HG03066 (cell line): ENCODE measurements around the gene SYT11.
"Not testable (repeated sequence)": the region's sequence is repeated elsewhere in the genome, so short reads cannot be mapped to it uniquely, and the experiment has no call there.

Source experiments
- ATAC-seq: cut with Tn5 transposase; IDR thresholded peaks from one replicate; pipeline ENCODE4 v1.9.1; 2021; ENCODE audit warnings: low read depth; ENCODE audit not compliant: unreplicated experiment

SYT11 gene, protein sequence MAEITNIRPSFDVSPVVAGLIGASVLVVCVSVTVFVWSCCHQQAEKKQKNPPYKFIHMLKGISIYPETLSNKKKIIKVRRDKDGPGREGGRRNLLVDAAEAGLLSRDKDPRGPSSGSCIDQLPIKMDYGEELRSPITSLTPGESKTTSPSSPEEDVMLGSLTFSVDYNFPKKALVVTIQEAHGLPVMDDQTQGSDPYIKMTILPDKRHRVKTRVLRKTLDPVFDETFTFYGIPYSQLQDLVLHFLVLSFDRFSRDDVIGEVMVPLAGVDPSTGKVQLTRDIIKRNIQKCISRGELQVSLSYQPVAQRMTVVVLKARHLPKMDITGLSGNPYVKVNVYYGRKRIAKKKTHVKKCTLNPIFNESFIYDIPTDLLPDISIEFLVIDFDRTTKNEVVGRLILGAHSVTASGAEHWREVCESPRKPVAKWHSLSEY

GRCh38 chr1:155859234-155859829 is at the start of gene SYT11:
TSS of gene SYT11 (plus strand) at chr1:155859567. CDS start at chr1:155859762, 195 bp downstream.
- peak; percentile 70 for ATAC-seq

DNA sequence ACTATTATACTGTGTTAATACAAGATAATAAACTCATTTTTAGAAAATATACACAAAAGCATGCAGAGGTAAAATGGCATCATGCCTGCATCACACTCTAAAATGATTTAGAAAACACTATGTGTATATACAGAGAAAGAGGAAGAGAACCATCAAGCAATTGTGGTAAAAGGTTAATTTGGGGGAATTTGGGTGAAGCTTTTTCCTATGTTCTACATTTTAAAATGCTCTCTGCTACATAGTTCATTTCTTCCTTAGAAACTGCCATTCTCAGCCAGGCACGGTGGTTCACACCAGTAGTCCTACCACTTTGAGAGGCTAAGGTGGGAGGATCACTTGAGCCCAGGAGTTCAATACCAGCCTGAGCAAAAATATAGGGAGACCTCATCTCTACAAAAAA is 46.5 kb upstream of the SYT11 start:
- ATAC-seq: no peak

- no peak for ATAC-seq
Measured at GRCh38 chr1:155813672-155814071, 45.7 kb upstream of the SYT11 start.

DNA sequence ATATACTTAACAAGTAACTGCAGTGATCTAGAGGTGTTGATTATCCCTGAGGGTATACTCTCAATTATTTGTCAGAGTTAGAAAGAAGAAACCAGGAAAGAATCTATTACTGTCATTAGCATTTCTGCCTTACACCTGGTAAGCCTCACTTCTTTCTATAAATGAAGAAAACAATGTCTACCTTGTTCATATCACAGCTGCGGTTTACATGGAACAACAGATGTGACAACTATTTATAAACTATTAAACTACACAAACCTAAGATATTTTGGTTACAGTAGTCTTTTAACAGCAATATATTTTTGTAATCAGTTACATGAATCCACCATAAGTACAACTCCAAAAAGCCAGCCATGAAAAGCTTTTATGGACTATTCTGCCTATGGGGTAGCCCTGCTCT is 43.0 kb upstream of the SYT11 start:
- no peak for ATAC-seq

DNA sequence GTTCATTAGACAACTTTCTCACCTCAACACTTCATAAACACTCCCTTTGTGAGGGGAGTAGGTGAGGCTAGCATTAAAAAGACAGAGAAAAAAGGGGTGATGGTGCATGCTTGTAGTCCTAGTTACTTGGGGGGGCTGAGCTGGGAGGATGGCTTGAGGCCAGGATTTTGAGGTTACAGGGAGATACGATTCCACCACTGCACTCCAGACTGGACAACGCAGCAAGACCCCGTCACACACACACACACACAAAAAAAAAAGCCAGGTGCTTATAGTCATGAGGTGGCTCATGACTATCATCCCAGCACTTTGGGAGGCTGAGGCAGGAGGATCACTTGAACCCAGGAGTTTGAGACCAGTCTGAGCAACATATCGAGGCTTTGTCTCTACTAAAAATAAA is 31.9 kb upstream of the SYT11 start:
- ATAC-seq: no peak

DNA sequence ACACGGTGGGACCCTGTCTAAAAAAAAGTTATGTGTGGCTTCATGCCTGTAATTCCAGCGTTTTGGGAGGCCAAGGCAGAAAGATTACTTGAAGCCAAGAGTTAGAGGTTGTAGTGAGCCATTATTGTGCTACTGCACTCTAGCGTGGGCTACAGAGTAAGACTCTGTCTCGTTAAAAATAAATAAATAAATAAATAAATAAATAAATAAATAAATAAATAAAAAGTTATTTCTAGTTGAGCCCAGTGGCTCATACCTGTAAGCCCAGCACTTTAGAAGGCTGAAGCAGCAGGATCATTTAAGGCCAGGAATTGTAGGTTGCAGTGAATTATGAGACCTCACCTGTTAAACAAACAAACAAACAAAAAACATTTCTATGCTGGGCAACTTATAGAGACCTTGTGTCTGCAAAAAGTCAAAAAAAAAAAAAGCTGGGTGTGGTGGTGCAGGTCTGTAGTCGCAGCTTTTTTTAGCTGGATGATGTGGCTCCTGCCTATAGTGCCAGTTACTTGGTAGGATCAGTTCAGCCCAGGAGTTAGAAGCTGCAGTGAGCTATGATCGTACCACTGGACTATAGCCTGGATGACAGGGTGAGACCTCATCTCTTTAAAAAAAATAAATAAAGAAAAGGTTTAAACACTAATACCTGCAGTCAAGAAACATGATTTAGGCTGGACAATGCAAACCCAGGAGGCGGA is 27.9 kb upstream of the SYT11 start:
- ATAC-seq: no peak

DNA sequence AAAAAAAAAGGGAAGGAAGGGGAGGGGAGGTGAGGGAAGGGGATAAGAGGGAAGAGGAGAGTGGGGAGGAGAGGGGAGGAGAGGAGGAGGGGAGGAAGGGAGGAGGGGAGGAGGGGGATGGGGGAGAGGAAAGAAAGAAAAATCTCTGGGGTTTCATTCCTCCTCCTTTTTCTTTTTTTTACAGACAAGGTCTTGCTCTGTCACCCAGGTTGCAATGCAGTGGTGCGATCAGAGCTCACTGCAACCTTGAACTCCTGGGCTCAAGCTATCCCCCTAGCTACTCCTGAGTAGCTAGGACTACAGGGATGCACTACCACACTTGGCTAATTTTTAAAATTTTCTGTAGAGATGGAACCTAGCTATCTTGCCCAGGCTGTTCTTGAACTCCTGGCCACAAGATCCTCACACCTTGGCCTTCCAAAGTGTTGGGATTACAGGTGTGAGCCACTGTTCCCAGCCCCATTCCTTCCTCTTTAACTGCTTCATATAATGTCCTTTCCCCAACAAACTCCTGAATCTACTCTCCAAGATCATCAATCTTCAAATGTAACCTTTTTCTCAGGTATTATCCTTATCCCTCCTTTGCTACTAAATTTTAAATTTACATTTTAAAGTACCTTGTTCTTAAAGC is 25.6 kb upstream of the SYT11 start:
- no peak for ATAC-seq

GRCh38 chr1:155834296-155834926 is 25.0 kb upstream of the SYT11 start:
- ATAC-seq: no peak

DNA sequence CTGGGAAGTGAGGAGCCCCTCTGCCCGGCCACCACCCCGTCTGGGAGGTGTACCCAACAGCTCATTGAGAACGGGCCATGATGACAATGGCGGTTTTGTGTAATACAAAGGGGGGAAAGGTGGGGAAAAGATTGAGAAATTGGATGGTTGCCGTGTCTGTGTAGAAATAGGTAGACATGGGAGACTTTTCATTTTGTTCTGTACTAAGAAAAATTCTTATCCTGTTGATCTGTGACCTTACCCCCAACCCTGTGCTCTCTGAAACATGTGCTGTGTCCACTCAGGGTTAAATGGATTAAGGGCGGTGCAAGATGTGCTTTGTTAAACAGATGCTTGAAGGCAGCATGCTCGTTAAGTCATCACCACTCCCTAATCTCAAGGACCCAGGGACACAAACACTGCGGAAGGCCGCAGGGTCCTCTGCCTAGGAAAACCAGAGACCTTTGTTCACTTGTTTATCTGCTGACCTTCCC is 24.4 kb upstream of the SYT11 start:
- not testable (repeated sequence) for ATAC-seq

DNA sequence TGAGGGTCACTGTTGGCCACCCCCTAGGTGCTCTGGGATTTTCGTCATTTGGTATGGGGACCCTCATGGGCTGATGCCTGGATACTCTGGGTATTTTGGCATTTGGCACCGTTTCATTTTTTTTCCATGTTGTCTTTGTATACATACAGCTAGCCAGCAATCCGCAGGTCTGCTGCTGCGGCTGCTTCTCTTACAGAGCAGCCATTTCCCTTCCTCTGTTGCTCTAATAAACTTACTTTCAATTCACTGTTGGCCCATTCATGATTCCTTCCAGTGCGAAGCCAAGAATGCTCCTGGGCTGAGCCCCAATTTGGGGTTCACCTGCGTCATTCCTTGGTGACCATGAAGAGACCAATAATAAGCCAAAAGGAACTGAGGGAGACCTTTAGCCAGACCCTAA is 23.8 kb upstream of the SYT11 start:
- ATAC-seq: no peak

- no peak for ATAC-seq
Measured at GRCh38 chr1:155840386-155840785, 19.0 kb upstream of the SYT11 start.

GRCh38 chr1:155844860-155845421 is 14.4 kb upstream of the SYT11 start:
- ATAC-seq: no peak

- ATAC-seq: no peak
Measured at GRCh38 chr1:155847823-155848529, 11.4 kb upstream of the SYT11 start.

GRCh38 chr1:155850345-155850744 is 9.0 kb upstream of the SYT11 start:
- ATAC-seq: no peak

DNA sequence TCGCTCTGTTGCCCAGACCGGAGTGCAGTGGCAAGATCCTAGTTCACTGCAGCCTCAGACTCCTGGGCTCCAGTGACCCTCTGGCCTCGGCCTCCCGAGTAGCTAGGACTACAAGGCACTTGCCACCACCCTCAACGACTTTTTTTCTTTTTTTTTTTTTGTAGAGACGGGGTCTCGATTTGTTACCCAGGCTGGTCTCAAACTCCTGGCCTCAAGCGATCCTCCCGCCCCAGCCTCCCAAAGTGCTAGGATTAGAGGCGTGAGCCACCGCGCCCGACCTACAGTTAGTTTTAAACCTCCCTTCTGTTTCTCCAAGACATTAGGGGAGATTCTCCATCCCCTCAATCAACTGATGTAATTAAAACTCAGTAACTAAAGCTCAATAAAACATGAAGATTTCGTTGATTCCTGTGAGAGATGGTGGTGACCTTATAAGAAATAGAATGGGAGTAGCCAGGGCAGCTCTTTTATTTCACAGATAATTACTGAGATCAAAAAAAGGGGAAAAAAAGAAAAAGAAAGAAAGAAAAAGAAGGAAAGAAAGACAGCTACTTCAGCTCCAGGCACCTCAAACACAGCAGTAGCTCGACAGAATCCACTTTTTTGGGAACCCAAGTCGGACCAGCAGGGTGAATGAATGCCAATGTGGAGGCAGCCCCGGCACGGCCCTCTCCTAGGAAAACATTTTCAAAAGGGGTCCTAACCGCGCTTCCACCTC is 3.0 kb upstream of the SYT11 start:
- no peak for ATAC-seq

GRCh38 chr1:155856975-155857930 is 2.1 kb upstream of the SYT11 start, which contains the start of gene GON4L:
TSS of gene GON4L (minus strand) at chr1:155857214. CDS start at chr1:155853780, 3,434 bp downstream.
- ATAC-seq: peak; percentile 41

DNA sequence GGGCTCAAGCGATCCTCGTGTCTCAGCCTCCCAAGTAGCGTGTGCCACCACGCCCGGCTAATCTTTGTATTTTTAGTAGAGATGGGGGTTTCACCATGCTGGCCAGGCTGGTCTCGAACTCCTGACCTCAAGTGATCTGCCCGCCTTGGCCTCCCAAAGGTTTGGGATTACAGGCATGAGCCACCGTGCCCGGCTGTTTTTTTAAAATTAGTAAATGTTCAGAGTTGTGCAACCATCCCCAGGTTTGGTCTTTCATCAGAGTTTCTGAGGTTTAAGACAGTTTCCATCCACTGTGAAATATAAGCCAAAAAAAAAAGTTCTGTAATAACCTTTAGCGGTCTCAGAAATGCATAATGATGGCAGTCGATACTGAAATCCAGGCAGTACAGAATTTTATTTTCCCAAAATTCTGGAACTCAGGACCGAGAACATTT is 550 bp upstream of the SYT11 start:
- no peak for ATAC-seq
